ELF-1 (cell line): ENCODE measurements around the gene ENDOD1.

Experiments used
- DNase-seq: peaks from one replicate; pipeline ENCODE4 v3.0.0-alpha.2; 2016; ENCODE audit warnings: low read depth, low spot score

ENDOD1 gene

GRCh38 chr11:95142431-95142830, 52.8 kb downstream of the ENDOD1 start:
- no peak for DNase-seq

- no peak for DNase-seq
Observed at GRCh38 chr11:95143106-95143681, 53.5 kb downstream of the ENDOD1 start.

- DNase-seq: no peak
Observed at GRCh38 chr11:95144313-95145235, 54.9 kb downstream of the ENDOD1 start.

GRCh38 chr11:95145430-95146060, 55.9 kb downstream of the ENDOD1 start:
- no peak for DNase-seq

GRCh38 chr11:95147364-95147905, 57.8 kb downstream of the ENDOD1 start:
- peak; percentile 66 for DNase-seq

- DNase-seq: no peak
Observed at GRCh38 chr11:95148406-95148805, 58.8 kb downstream of the ENDOD1 start.

- DNase-seq: no peak
Observed at GRCh38 chr11:95148938-95149337, 59.3 kb downstream of the ENDOD1 start.

- peak; percentile 83 for DNase-seq
Observed at GRCh38 chr11:95149651-95150364, 60.2 kb downstream of the ENDOD1 start.

GRCh38 chr11:95150956-95151684, 61.5 kb downstream of the ENDOD1 start:
- peak; percentile 97 for DNase-seq

GRCh38 chr11:95152876-95153856, 63.5 kb downstream of the ENDOD1 start:
- no peak for DNase-seq

- DNase-seq: no peak
Observed at GRCh38 chr11:95153857-95154246, 64.2 kb downstream of the ENDOD1 start.

- peak; percentile 82 for DNase-seq
Observed at GRCh38 chr11:95154514-95154913, 64.9 kb downstream of the ENDOD1 start.

GRCh38 chr11:95155385-95155784, 65.7 kb downstream of the ENDOD1 start:
- DNase-seq: no peak

- peak; percentile 34 for DNase-seq
Observed at GRCh38 chr11:95156133-95156721, 66.6 kb downstream of the ENDOD1 start.

- peak; percentile 33 for DNase-seq
Observed at GRCh38 chr11:95156916-95157541, 67.4 kb downstream of the ENDOD1 start.

- DNase-seq: no peak
Observed at GRCh38 chr11:95157824-95158223, 68.2 kb downstream of the ENDOD1 start.

GRCh38 chr11:95161248-95161647, 71.6 kb downstream of the ENDOD1 start:
- DNase-seq: no peak

- DNase-seq: no peak
Observed at GRCh38 chr11:95163106-95163505, 73.5 kb downstream of the ENDOD1 start.

- no peak for DNase-seq
Observed at GRCh38 chr11:95165638-95166037, 76.0 kb downstream of the ENDOD1 start.
